Left cardiac atrium (tissue), 4 donors: ENCODE measurements around the gene N4BP3. TPM values are rescaled to one million over a fixed set of nuclear protein-coding genes. Genes with fewer than 3 reads are reported as not detected.

Experiments
- ATAC-seq, 2 donors: fragments of 200-7000 bp; cut with Tn5 transposase; one replicate each; pipeline ENCODE4 v1.9.1; 2020; ENCODE audit warnings: mild to moderate bottlenecking in 2 of 2, moderate library complexity in 2 of 2
- DNase-seq: peaks from one replicate; pipeline ENCODE4 v3.0.0-alpha.2; 2020
- intact Hi-C, 2 donors: fragments of 100-400 bp; cut with DNase I; formaldehyde crosslinking; loops; one replicate each; pipeline versions ENCODE4 v1.14.1 to v1.15.1; 2022 to 2023
- total RNA-seq, 2 donors: library from RNA; stranded (reverse); fragmentation: NEBNext Ultra II Directional; extraction: Animal tissue kit (Norgen Biotek cat#: 25700); gene quantifications; one replicate each; pipeline ENCODE4 v1.2.1, GENCODE V29; 2021
- donor health status: DM: no; HTN: yes; CAD: no.
- donor health status: DM: no; HTN: yes; CAD: no; lungs with severe emphysema.
- donor health status: DM: yes; HTN: yes; CAD: no.
- donor health status: Dilated cardiomyopathy.

N4BP3 gene
- total RNA-seq, 2 donors from 2014 or later: 1.5 TPM

- ATAC-seq (no peak), DNase-seq (no peak)
- intact Hi-C loops: no loop called here
Observed at GRCh38 chr5:178090856-178091255, 22.5 kb upstream of the N4BP3 start.

GRCh38 chr5:178093134-178093533, 20.2 kb upstream of the N4BP3 start:
- ATAC-seq: no peak
- no peak for DNase-seq
- intact Hi-C loops: no loop called here

DNA sequence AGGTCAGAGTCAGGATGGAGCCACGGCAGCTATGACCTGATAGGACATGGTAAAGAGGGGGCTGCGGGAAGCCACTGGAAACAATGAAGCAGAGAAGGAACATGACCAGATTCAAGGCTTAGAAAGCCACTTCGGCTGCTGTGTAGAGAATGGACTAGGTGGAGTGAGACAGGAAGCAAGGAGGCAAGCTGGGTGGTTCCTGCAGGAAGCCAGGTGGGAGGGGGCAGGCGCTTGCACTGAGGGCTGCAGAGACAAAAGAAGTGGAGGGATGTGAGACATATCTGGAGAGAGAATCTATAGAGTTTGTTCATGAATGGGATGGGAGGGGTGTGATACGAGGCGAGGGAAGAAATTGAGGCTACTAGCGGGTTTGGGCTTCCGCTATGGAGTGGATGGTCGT, 19.0 kb upstream of the N4BP3 start:
- DNase-seq: no peak
- intact Hi-C loops: no loop called here
- no peak for ATAC-seq

DNA sequence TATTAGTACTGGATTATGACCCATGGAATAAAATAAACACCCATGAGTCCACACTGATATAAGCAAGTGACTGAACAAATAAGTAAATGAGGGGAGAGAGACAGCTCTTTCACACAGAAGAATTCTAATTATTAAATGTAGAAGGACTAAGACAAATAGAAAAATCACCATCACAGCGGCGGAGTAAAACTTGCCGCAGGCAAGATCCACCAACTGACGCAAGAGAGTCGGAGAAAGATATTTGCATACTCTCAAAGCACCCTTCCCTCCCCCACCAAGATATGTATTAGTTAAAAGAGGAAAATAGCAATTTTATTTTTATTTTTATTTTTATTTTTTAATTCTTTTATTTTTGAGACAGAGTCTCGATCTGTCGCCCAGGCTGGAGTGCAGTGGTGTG, 14.6 kb upstream of the N4BP3 start:
- ATAC-seq: no peak
- intact Hi-C loops: no loop called here
- no peak for DNase-seq

DNA sequence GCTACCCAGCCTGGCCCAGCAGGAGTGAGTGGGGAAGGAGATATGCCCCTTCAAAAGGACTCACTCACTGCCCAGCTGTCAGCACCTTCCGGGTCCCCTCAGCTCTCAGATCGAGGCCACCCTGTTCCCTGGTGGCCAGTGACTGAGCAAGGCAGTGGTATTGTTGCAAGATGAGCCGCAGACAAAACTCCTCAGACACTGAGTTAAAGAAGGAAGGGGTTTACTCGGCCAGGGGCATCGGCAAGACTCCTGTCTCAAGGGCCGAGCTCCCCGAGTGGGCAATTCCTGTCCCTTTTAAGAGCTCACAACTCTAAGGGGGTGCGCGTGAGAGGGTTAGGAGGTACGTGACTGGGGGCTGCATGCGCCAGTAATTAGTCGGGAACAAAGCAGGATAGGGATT, 9.7 kb upstream of the N4BP3 start:
- ATAC-seq: no peak
- DNase-seq: no peak
- intact Hi-C loops: no loop called here

DNA sequence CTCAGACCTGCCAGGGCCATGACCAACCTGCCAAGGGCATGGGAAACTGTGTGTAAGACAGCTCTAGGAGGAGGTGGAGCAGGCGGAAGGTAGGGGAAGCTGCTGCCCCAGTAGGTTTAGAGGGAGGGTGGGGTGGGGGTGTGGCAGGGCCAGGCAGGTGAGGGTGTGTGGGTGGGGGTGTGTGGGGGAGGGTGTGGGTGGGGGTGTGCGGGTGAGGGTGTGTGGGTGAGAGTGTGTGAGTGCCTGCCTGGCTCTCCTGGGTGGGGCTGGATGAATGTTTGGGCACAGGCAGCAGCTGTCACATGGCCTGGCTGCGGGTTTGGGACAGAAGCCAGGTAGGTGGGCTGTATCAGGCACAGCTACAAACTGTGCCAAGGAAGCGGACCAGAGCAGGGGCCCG, 8.8 kb upstream of the N4BP3 start:
- ATAC-seq: no peak
- DNase-seq: no peak
- intact Hi-C loops: no loop called here

- DNase-seq (no peak), ATAC-seq (no peak)
- intact Hi-C loops: no loop called here
Observed at GRCh38 chr5:178106086-178106485, 7.2 kb upstream of the N4BP3 start.

DNA sequence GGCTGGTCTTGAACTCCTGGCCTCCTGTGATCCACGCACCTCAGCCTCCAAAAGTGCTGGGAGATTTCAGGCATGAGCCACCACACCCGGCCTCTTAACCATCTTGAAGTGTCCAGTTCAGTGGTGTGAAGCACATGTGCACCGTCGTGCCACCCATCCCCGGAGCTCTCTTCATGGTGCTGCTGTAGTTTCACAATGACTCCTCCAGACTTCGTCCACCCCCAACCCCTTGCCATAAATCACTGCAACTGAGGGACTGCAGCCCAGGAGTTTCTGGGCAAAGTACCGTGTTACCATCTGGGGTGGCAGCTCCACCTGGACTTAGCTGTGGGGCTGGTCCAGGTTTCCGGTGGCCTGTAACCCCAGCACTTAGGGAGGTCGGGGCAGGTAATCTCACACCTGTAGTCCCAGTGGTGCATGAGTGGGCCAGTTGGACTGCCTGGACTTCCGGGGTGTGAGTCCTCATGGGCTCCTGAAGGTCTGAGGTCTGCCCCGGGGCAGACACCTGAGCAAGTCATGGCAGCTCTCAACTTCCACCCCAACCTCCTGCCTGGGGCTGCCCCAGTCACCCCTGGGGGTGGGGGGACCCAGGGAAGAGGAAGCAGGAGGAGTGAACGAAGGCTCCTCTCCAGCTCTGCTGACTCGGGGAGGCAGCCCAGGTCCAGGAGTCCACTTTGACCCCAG, 6.6 kb upstream of the N4BP3 start:
- intact Hi-C loops: no loop called here
- ATAC-seq (no peak), DNase-seq (no peak)

GRCh38 chr5:178107756-178108310, 5.5 kb upstream of the N4BP3 start:
- DNase-seq: no peak
- intact Hi-C loops: no loop called here
- no peak for ATAC-seq

- DNase-seq: no peak
- ATAC-seq: no peak
- intact Hi-C loops: no loop called here
Observed at GRCh38 chr5:178108446-178108845, 4.9 kb upstream of the N4BP3 start.

GRCh38 chr5:178108966-178109365, 4.4 kb upstream of the N4BP3 start:
- intact Hi-C loops: no loop called here
- ATAC-seq (no peak), DNase-seq (no peak)

DNA sequence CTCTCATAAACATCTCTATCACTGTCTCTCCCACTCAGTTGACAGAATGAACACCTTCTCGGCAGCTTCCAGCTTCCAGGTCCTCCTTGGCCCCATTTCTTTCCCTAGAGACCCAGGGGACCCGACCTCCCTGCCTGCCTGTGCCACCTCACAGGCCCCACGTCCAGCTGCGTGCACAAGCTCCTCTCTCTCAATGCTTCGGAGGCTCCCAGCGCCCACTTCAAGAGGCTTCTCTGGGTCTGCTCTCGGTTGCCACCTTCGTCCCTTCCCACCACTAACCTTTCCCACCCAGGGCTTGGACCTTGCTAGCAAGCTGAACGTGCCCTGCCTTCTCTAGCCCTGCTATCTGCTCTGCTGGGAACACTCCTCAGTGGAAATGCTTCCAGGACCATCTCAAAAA, 2.8 kb upstream of the N4BP3 start:
- ATAC-seq (no peak), DNase-seq (no peak)
- intact Hi-C loops: no loop called here

GRCh38 chr5:178111925-178112324, 1.4 kb upstream of the N4BP3 start:
- no peak for DNase-seq
- intact Hi-C loops: no loop called here
- ATAC-seq: no peak

- DNase-seq (no peak), ATAC-seq (no peak)
- intact Hi-C loops: no loop called here
Observed at GRCh38 chr5:178112545-178112944, 787 bp upstream of the N4BP3 start.

DNA sequence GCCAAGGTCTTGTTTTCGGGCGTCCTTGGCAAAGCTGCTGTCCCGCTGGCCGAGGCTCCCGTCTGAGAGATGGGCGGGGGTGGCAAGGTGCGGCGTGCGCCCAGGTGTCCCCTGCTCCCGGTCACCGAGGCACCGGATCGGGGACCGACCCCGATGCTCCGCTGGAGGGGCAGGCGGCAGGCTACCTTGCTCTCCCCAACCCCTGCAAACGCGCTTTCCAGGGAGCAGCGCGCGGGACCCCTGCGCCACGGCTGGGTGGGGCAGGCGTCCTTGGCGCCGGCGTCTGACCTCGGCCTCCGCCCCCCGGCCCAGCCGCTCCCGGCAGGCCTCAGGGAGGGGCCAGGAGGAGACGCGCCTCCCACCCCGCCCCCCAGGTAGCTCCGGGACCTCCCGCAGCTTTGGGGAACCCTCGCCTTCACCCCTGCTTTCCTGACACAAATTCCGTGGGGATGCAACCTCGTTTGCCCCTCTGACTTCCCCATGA, 551 bp downstream of the N4BP3 start:
- peak in 1 of 2 donors; percentile 24 for ATAC-seq
- no peak for DNase-seq
- intact Hi-C loops: no loop called here

DNA sequence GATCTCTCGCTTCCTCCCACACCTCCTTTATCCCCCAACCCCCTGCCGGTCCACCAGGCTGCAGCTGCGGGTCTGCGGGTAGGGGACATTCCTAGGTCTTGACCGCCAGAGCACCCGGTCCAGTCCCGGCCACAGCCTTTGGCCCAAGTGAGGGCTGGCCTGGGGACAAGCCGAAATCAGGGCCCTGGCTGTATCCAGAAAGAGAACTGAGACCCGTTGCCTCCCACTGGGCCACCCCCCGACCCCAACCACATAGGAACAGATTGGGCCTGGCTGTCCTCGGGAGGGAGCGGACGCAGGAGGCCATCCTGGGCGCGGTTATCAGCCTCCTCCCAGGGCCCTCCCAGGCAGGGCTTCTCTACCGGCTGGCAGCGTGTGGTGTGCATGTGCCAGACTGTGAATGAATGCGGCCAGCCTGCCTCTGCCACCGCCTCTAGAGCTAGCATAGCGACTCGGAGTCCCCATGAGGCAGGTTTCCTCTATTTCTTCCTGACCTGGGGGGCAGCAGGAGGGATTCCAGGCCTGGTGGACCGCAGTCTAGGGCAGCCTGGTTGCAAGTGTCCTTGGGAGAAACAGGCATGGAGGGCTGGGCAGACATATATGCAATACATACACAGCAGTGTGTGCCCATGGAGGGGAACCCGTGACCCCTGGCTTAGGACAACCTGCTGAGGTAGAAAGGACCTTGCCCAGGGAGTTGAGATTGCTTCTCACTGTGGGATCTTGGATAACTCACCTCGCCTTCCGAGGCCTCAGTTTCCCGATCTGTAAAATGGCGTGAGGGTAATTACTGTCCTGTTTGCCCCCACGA, 1.2 kb downstream of the N4BP3 start:
- ATAC-seq (peak; percentile 7 to 33), DNase-seq (no peak)
- intact Hi-C loops: no loop called here

DNA sequence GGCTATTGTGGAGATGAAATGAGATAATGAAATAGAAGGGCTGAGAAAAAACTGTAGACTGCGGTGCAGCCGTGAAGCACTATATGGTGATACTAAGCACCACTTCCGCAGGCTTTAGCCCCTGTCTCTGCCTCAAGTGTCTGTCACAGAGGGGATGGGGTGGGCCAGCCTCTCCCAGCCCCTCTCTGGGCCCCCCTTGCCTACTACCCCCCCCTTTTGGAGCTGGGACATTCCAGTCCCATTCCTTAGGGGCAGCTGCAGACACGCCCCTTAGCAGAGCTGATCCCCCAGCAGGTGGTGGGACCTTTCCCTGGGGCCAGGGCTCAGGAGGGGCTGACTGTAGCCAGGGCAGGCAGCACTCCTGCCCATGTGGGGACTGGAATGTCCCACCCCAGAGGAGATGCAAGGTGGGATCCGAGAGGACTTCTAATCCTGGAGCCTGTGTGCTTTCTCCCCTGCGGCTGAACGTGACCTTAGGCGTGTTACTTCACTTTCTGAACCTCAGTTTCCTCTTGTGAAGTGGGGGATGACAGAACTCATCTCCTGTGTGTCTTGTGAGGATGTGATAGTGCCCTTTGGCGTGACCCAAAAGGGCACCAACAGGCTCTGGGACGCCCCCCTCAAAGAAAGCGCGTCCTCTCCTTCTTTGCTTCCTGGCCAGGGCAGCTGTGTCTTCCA, 1.9 kb downstream of the N4BP3 start:
- intact Hi-C loops: no loop called here
- DNase-seq (no peak), ATAC-seq (no peak)

- DNase-seq: no peak
- ATAC-seq: no peak
- intact Hi-C loops: no loop called here
Observed at GRCh38 chr5:178115814-178116142, 2.4 kb downstream of the N4BP3 start.

- DNase-seq (no peak), ATAC-seq (no peak)
- intact Hi-C loops: no loop called here
Observed at GRCh38 chr5:178116143-178116885, 3.0 kb downstream of the N4BP3 start.
